Cardiac fibroblast (primary cell): ENCODE data around the gene GAST.
A peak's percentile ranks its signal among the peaks of the same experiment; 100 is the strongest.

Experiments
- DNase-seq, 2 donors: peaks; one replicate each; pipeline versions ENCODE4 v3.0.0 to v3.0.0-alpha.2; 2010; ENCODE audit warnings: low read depth in 2 of 2
- H3K4me3 ChIP-seq, 2 donors: replicated peaks in 1 of 2; 1 replicate in 1 of 2; 2 replicates in 1 of 2; pipeline ENCODE4 v1.5.1; 2011; ENCODE audit warnings: low read depth in 2 of 2, low read length in 2 of 2, mild to moderate bottlenecking in 2 of 2, moderate library complexity in 1 of 2
- CTCF ChIP-seq: IDR thresholded peaks from one replicate; pipeline ENCODE4 v1.5.1; 2011; ENCODE audit warnings: low read depth, mild to moderate bottlenecking, low read length, inconsistent platforms

GAST gene, protein sequence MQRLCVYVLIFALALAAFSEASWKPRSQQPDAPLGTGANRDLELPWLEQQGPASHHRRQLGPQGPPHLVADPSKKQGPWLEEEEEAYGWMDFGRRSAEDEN

GRCh38 chr17:41711669-41712400 is at the start of gene GAST:
Gene GAST, plus strand, starts transcription at chr17:41712331. Its CDS starts 3,106 bp downstream, at chr17:41715437.
- DNase-seq, result no peak
- no peak for TF ChIP-seq CTCF
- no peak within 1 kb of the TSS for H3K4me3 ChIP-seq

DNA sequence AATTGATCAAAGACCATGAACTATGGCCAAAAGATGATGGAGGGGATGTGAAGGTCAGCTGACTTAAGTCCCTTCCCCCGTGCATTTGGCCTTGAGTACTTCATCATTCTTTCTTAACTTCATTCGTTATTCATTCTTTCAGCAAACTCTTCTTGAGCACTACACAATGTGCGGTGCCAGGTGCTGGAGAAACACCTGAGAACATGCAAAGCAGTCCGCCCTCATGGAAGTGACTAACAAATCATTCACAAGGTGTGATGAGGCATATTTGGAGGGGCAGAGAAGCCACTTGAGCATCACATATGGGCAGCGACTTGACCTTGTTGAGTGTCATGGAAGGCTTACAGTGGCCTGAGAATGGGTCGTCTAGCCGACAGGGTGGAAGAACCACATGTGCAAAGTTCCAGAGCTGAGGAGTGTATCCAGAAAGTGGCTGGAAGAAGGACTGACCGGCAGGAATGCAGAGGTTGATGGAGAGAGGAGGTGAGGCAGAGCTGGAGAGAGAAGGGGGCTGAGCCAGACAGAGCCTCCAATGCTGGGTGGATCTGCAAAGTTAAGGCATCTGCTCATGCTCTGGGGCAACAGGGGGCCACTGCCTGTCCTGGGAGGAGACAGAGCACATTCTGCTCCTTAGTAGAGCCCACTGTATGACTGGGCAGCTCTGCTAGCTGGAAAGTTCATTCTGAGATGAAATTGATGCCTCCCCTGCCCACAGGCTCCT is 48.5 kb upstream of the GAST start:
- no peak overlapping the region for H3K4me3 ChIP-seq

DNA sequence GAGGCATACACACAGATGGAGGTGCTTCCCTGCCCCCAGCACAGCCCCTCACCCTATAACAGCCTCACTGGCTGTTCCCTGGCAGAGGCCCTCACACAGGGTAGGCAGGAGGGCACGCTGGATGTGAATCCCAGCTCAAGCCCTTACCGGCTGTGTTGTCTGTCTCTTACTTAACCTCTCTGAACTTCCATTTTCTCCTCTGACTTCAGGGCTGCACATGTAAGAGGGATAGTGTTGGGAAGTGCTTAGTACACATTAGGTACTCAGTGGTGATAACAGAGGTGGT is 48.0 kb upstream of the GAST start:
- no peak overlapping the region for H3K4me3 ChIP-seq
- no peak for DNase-seq
- no peak for TF ChIP-seq CTCF

More for the DNA sequence above, 48.5 kb upstream of the GAST start:
- no peak for TF ChIP-seq CTCF
- no peak for DNase-seq

DNA sequence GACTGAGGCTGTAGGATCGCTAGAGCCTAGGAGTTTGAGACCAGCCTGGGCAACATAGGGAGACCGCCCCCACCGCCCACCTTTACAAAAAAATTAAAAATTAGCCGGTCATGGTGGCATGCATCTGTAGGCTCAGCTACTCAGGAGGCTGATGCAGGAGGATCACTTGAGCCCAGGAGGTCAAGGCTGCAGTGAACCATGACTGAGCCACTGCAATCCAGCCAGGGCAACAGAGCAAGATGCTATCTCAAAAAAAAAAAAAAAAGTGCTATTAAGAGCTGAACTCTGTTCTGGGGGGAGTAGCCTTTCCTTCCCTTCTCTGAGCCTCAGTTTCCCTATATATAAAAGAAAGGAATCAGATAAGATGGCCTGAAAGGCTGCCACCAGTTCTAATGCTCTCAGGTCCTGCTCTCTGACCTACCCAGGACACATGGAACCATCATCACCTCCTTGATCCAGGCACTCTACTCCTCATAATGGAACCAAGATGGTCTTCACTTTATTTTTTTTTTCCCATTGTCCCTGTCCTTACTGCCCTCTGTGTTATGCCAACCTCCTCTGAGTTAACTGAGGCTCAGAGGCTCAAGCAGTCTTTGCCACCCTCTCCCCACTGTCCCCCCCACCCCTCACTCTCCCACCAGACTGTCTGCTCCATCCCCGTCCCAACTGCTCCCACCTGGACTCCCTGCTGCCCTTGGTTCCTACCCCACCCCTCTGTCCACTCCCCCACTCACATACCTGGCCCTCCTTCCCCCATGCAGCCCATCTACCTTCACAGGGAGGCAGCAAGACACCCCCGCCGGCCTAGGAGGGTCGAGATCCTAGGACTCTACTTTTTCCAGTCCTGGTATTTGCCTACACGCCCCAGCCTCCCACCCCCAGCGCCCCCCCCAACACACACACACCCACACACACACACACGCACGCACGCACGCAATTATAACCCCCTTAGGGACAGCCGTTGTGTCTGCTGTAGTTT is 47.3 kb upstream of the GAST start:
- H3K4me3 ChIP-seq, result peak overlapping the region; percentile 38 to 57
- no peak for TF ChIP-seq CTCF

DNA sequence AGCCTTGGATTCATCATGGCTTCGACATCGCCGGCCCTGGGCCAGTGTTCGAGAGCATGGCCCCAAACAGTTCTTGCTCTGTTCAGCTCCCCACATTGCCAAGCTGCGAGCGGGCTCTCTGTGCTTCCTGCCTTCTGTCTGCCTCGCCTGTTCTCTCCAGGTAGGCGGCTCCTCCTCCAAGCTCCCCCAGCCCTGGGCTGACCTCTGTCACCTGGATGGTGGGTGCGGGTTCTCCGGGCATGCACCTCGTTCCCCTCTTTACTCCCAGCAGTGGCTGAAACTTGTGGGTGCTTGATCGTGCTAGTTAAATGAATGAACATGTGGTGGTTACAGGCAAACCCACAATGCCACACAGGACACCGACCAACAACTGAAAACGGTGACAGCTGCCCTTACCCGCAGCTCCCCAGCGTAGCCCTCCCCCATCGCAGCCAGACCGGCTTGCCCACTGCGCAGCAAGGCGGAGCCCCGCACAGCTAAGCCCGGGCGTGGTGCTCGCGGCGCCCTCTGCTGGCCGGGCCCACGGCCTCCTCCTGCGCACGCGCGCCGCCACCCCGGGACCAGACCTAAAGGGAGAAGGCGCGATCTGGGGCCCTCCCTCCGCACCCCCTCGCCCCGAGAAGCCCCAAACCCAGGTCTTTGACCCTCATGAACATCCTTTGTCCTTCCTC is 46.4 kb upstream of the GAST start:
- H3K4me3 ChIP-seq, result peak overlapping the region; percentile 38 to 57
- peak; percentile 79 to 86 for DNase-seq
- TF ChIP-seq CTCF, result peak; percentile 53

More for the DNA sequence above, 47.3 kb upstream of the GAST start:
- DNase-seq, result no peak

- DNase-seq, result peak; percentile 55 to 71
- no peak for TF ChIP-seq CTCF
- H3K4me3 ChIP-seq, result peak overlapping the region; percentile 1 to 36
These were observed 45.9 kb upstream of the GAST start for GRCh38 chr17:41666237-41666641.
